Measurements from ENCODE around the gene PHTF2. TPM values are rescaled to one million over a fixed set of nuclear protein-coding genes. Genes with fewer than 3 reads are reported as not detected.
"Not testable (repeated sequence)": the region's sequence is repeated elsewhere in the genome, so short reads cannot be mapped to it uniquely, and the experiment has no call there.

Gene PHTF2
- total and polyA plus RNA-seq, 11 donors, result 9.6 to 47.2 (median 24.2) TPM

DNA sequence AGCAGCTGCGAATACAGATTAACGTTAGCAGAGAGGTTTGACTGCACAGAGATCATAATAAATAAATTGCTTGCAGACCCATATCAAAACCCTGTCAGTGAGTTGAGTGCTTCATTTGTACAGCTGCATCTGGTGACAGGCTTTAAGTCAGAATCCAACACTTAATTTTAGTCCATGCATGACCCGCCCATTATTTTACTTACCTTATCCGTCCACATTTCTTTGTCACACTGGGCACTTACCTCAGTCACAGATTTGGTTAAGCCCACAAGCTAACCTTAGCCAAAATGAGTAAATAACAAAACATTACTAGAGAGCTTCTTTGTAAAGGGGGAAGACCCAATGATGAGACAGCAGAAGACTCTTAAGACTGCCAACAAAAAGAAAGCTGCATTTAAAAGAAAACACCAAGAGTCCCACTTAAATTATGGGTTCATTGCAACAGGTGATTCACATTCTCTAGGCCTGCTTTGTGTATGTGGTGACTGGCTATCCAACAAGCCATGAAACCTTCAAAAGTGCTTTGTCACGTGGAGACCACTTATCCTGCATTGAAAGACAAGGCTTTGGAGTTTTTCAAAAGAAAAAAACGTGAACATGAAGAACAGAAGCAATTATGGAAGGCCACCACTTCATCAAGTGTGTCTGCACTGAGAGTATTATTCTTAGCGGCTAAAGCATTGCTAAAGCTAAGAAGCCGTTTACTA is 32.2 kb downstream of the PHTF2 start:
- Histone ChIP-seq H3K4me3 (no peak overlapping the region), H3K4me1 (peaks cover 0 to 44% (median 6%) of the 10 kb centered on the region in 12 donors), H3K36me3 (no peaks in the 10 kb centered on the region), H3K9me3 (peaks cover 0 to 13% (median 3%) of the 10 kb centered on the region in 12 donors), H3K27ac (no peak overlapping the region), H3K27me3 (no peaks in the 10 kb centered on the region)
- TF ChIP-seq POLR2A (IDR thresholded peaks at IDR 0.05), result no peak
- TF ChIP-seq, protein P1, sequence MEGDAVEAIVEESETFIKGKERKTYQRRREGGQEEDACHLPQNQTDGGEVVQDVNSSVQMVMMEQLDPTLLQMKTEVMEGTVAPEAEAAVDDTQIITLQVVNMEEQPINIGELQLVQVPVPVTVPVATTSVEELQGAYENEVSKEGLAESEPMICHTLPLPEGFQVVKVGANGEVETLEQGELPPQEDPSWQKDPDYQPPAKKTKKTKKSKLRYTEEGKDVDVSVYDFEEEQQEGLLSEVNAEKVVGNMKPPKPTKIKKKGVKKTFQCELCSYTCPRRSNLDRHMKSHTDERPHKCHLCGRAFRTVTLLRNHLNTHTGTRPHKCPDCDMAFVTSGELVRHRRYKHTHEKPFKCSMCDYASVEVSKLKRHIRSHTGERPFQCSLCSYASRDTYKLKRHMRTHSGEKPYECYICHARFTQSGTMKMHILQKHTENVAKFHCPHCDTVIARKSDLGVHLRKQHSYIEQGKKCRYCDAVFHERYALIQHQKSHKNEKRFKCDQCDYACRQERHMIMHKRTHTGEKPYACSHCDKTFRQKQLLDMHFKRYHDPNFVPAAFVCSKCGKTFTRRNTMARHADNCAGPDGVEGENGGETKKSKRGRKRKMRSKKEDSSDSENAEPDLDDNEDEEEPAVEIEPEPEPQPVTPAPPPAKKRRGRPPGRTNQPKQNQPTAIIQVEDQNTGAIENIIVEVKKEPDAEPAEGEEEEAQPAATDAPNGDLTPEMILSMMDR (IDR thresholded peaks at IDR 0.05), result no peak
- ATAC-seq (peak in 1 of 4 donors; percentile 50), DNase-seq (no peak)
- intact Hi-C loops (cut with DNase I), result no loop called here
- WGBS, 4 donors, result 61 to 79% (median 71%) methylated on average over 8 of the region's 8 CpGs

DNA sequence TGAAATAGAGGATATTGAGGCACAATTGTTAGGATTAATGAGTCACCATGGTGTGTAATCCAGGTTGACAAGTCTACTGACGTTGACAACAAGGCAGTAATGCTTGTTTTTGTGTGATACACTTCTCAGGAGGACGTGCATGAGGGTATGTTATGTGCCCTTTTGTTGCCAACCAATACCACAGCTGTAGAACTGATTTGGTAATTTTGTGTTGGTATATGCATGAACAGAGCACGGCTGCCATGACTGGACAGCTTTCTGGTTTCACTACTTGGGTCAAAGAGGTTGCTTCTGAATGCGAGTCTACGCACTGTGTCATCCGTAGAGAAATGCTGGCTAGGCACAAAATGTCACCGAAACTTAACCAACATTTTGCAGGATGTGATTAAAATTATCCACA is 32.9 kb downstream of the PHTF2 start:
- TF ChIP-seq, protein P1 (IDR thresholded peaks at IDR 0.05), result no peak
- 92 to 96% (median 96%) methylated on average over 7 of the region's 7 CpGs for WGBS, 4 donors
- ATAC-seq (no peak), DNase-seq (no peak)
- intact Hi-C loops (cut with DNase I), result no loop called here
- no peak overlapping the region for H3K27ac ChIP-seq
- H3K4me3 ChIP-seq, result no peak overlapping the region
- H3K27me3 ChIP-seq, result no peaks in the 10 kb centered on the region
- H3K4me1 ChIP-seq, result peaks cover 0 to 44% (median 6%) of the 10 kb centered on the region in 12 donors
- H3K36me3 ChIP-seq, result no peaks in the 10 kb centered on the region
- peaks cover 0 to 9% (median under 1%) of the 10 kb centered on the region in 12 donors for H3K9me3 ChIP-seq

DNA sequence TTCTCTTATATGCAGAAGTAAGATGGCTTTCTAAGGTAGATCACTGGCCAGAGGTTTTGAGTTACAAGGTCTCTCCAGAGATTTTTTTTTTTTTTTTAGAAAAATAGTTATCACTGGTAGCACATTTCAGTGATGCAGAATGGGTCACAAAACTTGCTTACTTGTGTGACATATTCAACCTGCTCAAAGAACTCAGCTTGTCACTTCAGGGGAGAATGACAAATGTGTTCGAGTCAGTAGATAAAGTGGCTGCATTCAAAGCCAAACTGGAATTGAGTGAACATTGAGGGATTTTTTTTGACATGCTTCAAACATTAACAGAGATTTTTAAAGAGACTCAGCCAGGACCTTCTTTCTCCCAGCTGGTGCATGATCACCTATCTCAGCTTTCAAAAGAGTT is 33.4 kb downstream of the PHTF2 start:
- H3K27ac ChIP-seq, result no peak overlapping the region
- intact Hi-C loops (cut with DNase I), result no loop called here
- no peaks in the 10 kb centered on the region for H3K36me3 ChIP-seq
- H3K27me3 ChIP-seq, result no peaks in the 10 kb centered on the region
- peaks cover 0 to 4% (median 0%) of the 10 kb centered on the region in 12 donors for H3K9me3 ChIP-seq
- DNase-seq (no peak), ATAC-seq (no peak)
- H3K4me3 ChIP-seq, result no peak overlapping the region
- TF ChIP-seq, protein P1 (IDR thresholded peaks at IDR 0.05), result no peak
- TF ChIP-seq POLR2A (IDR thresholded peaks at IDR 0.05), result no peak
- WGBS, 4 donors, result 32 to 44% (median 34%) methylated on average over 1 of the region's 1 CpG
- H3K4me1 ChIP-seq, result peaks cover 0 to 44% (median 6%) of the 10 kb centered on the region in 12 donors

DNA sequence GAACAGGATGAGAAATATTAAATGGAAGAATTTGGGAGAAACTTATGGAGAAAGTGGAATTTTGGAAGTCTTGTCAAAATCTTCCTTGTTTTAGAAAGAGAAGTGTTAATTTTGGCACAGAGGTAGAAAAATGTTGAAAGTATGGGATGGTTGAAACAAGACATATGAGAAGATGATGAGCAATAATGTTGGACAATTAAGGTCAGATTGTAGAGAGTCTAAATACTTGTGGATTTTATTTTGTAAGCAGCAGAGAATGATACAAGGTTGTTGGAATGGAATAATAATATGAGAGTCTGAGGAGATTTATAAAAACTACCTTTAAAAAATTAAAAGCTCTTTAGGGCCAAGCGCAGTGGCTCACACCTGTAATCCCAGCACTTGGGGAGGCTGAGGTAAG is 34.6 kb downstream of the PHTF2 start:
- ATAC-seq, result no peak
- H3K27ac ChIP-seq, result no peak overlapping the region
- TF ChIP-seq POLR2A (IDR thresholded peaks at IDR 0.05), result no peak
- TF ChIP-seq, protein P1 (IDR thresholded peaks at IDR 0.05), result no peak

DNA sequence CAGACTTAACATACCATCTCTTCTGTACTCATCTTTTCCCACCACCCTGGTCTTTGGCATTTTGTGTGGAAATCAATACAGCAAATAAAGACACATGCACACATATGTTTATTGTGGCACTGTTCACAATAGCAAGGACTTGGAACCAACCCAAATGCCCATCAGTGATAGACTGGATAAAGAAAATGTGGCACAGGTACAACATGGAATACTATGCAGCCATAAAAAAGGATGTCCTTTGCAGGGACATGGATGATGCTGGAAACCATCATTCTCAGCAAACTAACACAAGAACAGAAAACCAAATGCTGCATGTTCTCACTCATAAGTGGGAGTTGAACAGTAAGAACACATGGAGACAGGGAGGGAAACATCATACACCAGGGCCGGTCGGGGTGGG is 37.9 kb downstream of the PHTF2 start:
- not testable (repeated sequence) for H3K9me3 ChIP-seq, DNase-seq, ATAC-seq, H3K36me3 ChIP-seq, H3K27ac ChIP-seq, H3K4me3 ChIP-seq, H3K27me3 ChIP-seq
- 95 to 98% (median 95%) methylated on average over 2 of the region's 2 CpGs for WGBS, 4 donors
- H3K4me1 ChIP-seq, result peaks cover 0 to 41% (median 9%) of the 10 kb centered on the region in 12 donors
- intact Hi-C loops (cut with DNase I), result loop anchor here in 1 of 10 donors (5.0 kb wide), 1 partner anchor 39 kb away; the partner anchor contains the start of genes PHTF2 and TMEM60

More for the DNA sequence above, 34.6 kb downstream of the PHTF2 start:
- intact Hi-C loops (cut with DNase I), result no loop called here
- Histone ChIP-seq H3K27me3 (no peaks in the 10 kb centered on the region), H3K9me3 (peaks cover 0 to 4% (median 0%) of the 10 kb centered on the region in 12 donors), H3K4me1 (peaks cover 0 to 40% (median 10%) of the 10 kb centered on the region in 12 donors), H3K36me3 (no peaks in the 10 kb centered on the region), H3K4me3 (no peak overlapping the region)
- DNase-seq, result no peak
- WGBS, 4 donors, result 92 to 100% (median 99%) methylated on average over 1 of the region's 1 CpG
